Measurements from ENCODE around the gene MAP3K10.

MAP3K10 gene

GRCh38 chr19:40261631-40262030 lies 70.4 kb downstream of the MAP3K10 start:
- H3K27me3 Mint-ChIP-seq (ENCODE audit: low read depth), result no peaks in the 10 kb centered on the region
- H3K4me3 Mint-ChIP-seq, result no peak overlapping the region
- H3K9me3 Mint-ChIP-seq, result no peaks in the 10 kb centered on the region
- H3K4me1 Mint-ChIP-seq, result peaks cover 10% of the 10 kb centered on the region
- no peak overlapping the region for H3K27ac Mint-ChIP-seq
- peaks cover 24% of the 10 kb centered on the region for H3K36me3 Mint-ChIP-seq (ENCODE audit: low read depth)
- no peak for TF ChIP-seq CTCF (IDR thresholded peaks at IDR 0.05; ENCODE audit: unreplicated experiment in 3 of 3)

GRCh38 chr19:40262422-40262821 lies 71.2 kb downstream of the MAP3K10 start:
- peaks cover 23% of the 10 kb centered on the region for H3K36me3 Mint-ChIP-seq (ENCODE audit: low read depth)
- no peak overlapping the region for H3K27ac Mint-ChIP-seq
- H3K9me3 Mint-ChIP-seq, result no peaks in the 10 kb centered on the region
- peaks cover 14% of the 10 kb centered on the region for H3K4me1 Mint-ChIP-seq
- no peak overlapping the region for H3K4me3 Mint-ChIP-seq
- no peak for TF ChIP-seq CTCF (IDR thresholded peaks at IDR 0.05; ENCODE audit: unreplicated experiment in 3 of 3)
- no peaks in the 10 kb centered on the region for H3K27me3 Mint-ChIP-seq (ENCODE audit: low read depth)

GRCh38 chr19:40263440-40264313 lies 72.5 kb downstream of the MAP3K10 start:
- TF ChIP-seq CTCF (IDR thresholded peaks at IDR 0.05; ENCODE audit: unreplicated experiment in 3 of 3), result no peak
- peaks cover 26% of the 10 kb centered on the region for H3K36me3 Mint-ChIP-seq (ENCODE audit: low read depth)
- H3K9me3 Mint-ChIP-seq, result no peaks in the 10 kb centered on the region
- no peak overlapping the region for H3K27ac Mint-ChIP-seq
- H3K4me3 Mint-ChIP-seq, result no peak overlapping the region
- peaks cover 16% of the 10 kb centered on the region for H3K4me1 Mint-ChIP-seq
- H3K27me3 Mint-ChIP-seq (ENCODE audit: low read depth), result no peaks in the 10 kb centered on the region

GRCh38 chr19:40264314-40265054 lies 73.3 kb downstream of the MAP3K10 start:
- Mint-ChIP-seq H3K9me3 (no peaks in the 10 kb centered on the region), H3K4me3 (no peak overlapping the region), H3K4me1 (peaks cover 19% of the 10 kb centered on the region)

More at GRCh38 chr19:40264314-40265054, 73.3 kb downstream of the MAP3K10 start:
- Mint-ChIP-seq H3K27me3 (ENCODE audit: low read depth) (no peaks in the 10 kb centered on the region), H3K36me3 (ENCODE audit: low read depth) (peaks cover 21% of the 10 kb centered on the region), H3K27ac (no peak overlapping the region)
- TF ChIP-seq CTCF (IDR thresholded peaks at IDR 0.05; ENCODE audit: unreplicated experiment in 3 of 3), result no peak

Measured in nephron (organoid).